HUES6 (cell line): ENCODE measurements around the gene CYP17A1.
"Not testable (repeated sequence)": the region's sequence is repeated elsewhere in the genome, so short reads cannot be mapped to it uniquely, and the experiment has no call there.

Experiments
- H3K27ac ChIP-seq: 2 replicates; pipeline ENCODE4 v1.7.0; 2013; ENCODE audit warnings: low read depth, mild to moderate bottlenecking, low read length, inconsistent platforms
- H3K27me3 ChIP-seq: 2 replicates; pipeline ENCODE4 v1.6.1; 2013; ENCODE audit warnings: low read length; ENCODE audit not compliant: control insufficient read depth, insufficient read depth
- H3K36me3 ChIP-seq: 2 replicates; pipeline ENCODE4 v1.6.1; 2013; ENCODE audit warnings: low read length; ENCODE audit not compliant: control insufficient read depth, insufficient read depth
- H3K4me1 ChIP-seq: 2 replicates; pipeline ENCODE4 v1.6.1; 2013; ENCODE audit warnings: low read length; ENCODE audit not compliant: control insufficient read depth, insufficient read depth
- H3K4me3 ChIP-seq: 2 replicates; pipeline ENCODE4 v1.5.1; 2013; ENCODE audit warnings: low read depth, low read length
- H3K9ac ChIP-seq: one replicate; pipeline ENCODE4 v1.6.1; 2013; ENCODE audit warnings: mild to moderate bottlenecking, low read length
- H3K9me3 ChIP-seq: 2 replicates; pipeline ENCODE4 v1.6.1; 2013; ENCODE audit warnings: low read depth, low read length; ENCODE audit not compliant: control insufficient read depth, insufficient read depth

CYP17A1 gene

DNA sequence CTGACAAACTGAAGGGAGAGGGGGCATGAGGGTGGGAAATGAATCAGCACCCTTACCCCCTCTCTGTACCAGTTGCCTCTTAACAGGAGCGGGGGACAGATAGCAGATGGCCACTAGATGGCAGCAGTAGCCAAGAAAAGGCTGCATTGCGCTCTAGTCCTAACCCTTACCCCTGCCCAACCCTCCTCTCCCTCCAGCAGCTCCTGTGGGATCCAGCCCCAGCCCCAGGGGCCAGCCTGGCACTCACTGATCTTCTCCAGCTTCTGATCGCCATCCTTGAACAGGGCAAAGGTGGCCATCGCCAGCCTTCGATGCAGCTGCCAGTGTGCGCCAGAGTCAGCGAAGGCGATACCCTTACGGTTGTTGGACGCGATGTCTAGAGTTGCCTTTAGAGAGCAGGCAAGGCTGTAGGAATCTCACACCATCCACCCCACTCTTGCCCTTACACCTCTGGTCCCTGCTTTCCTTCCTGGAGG is 2.2 kb downstream of the CYP17A1 start:
- Histone ChIP-seq H3K27me3 (no peaks in the 10 kb centered on the region), H3K4me3 (no peak overlapping the region), H3K4me1 (no peaks in the 10 kb centered on the region), H3K9me3 (peaks cover 14% of the 10 kb centered on the region), H3K36me3 (no peaks in the 10 kb centered on the region), H3K9ac (no peak overlapping the region), H3K27ac (no peak overlapping the region)

DNA sequence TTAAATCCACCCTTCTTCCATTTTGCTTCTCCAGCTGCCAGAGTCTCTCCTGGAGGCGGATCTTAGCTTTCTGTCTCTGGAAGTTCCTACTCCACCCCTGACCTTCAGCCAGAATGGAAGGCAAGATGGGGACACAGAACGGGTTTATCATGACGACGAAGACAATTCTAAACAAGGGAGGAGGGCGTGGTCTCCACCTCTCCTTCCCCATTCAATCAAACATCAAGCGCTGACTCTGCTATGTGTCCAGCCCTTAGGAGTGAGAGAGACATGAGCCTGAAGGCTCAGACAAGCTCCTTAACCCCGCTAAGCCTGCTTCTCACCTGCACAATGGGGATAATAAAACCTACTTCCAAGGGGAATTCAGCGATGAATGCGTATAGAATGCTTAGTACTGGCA is 3.1 kb downstream of the CYP17A1 start:
- H3K9ac ChIP-seq = no peak overlapping the region
- H3K27ac ChIP-seq = no peak overlapping the region
- H3K4me3 ChIP-seq = no peak overlapping the region
- H3K27me3 ChIP-seq = no peaks in the 10 kb centered on the region
- H3K4me1 ChIP-seq = no peaks in the 10 kb centered on the region
- peaks cover 12% of the 10 kb centered on the region for H3K9me3 ChIP-seq
- no peaks in the 10 kb centered on the region for H3K36me3 ChIP-seq

DNA sequence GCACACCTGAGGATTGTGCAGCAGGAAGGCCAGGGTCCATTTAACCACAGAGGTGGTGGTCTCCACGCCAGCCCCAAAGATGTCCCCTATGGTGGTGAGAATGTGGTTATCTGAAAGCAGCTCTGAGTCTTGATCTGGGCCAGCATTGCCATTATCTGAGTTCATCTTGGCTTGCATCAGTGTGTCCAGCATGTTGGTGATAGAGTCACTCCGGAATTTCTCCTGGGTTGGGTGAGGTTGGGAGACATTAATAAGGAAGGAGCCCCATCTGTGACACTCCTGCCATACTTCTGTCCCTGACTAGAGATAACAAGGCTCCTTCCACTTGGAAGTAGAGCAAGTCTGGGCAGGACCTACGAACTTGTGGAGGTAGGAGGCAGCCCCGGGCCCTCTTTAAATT is 4.2 kb downstream of the CYP17A1 start:
- H3K27ac ChIP-seq = no peak overlapping the region
- no peak overlapping the region for H3K9ac ChIP-seq
- no peaks in the 10 kb centered on the region for H3K36me3 ChIP-seq
- no peaks in the 10 kb centered on the region for H3K4me1 ChIP-seq
- peaks cover 9% of the 10 kb centered on the region for H3K9me3 ChIP-seq
- H3K4me3 ChIP-seq = no peak overlapping the region
- H3K27me3 ChIP-seq = no peaks in the 10 kb centered on the region

DNA sequence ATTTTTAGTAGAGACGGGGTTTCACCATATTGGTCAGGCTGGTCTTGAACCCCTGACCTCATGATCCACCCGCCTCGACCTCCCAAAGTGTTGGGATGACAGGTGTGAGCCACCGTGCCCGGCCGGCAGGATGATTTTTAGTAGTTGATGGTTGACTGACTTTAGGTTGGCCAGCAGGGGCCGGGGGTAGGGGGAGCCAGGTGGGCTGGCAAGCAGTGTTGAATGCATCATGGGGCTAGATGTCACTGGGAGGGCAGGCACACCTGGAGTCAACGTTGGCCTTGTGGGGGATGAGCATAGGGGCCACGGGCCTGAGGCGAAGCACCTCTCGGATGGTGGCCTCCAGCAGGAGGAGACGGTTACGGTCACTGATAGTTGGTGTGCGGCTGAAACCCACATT is 5.0 kb downstream of the CYP17A1 start:
- no peak overlapping the region for H3K27ac ChIP-seq

DNA sequence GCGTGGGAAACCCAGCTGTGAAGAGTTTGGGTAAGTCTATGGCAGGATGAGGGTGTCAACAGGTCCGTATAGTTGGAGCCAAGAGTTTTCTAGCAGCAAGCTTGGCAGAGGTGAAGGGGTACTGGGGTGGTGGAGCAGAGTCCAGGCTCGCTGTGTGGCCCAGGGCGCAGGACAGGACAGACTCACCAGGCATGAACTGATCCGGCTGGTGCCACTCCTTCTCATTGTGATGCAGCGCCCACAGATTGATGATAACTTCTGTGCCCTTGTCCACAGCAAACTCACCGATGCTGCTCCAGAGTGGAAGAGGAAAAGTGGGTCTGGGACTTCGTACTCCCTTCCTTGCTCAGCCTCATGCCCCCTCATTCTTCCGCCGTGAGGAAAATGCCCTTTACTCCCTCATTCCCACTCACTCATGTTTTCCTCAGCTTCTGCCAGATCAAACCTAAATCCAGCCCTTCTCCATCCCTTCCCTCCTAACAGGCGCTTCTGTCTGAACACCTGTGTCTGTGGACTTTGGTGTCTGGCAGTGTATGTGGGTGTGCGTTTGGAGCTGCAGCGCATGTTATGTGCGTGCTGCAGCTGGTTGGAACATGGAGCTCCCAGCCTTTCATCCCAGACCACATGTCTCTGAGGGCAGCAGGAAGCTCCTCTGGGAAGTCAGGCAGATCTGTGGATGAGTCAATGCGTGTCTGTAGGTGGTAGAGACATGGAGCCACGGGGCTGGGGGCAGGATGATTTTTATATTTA is 5.7 kb downstream of the CYP17A1 start:
- Histone ChIP-seq H3K4me1 (no peaks in the 10 kb centered on the region), H3K27me3 (no peaks in the 10 kb centered on the region), H3K9ac (no peak overlapping the region), H3K4me3 (no peak overlapping the region), H3K9me3 (no peaks in the 10 kb centered on the region), H3K36me3 (no peaks in the 10 kb centered on the region), H3K27ac (no peak overlapping the region)

More for the DNA sequence above, 5.0 kb downstream of the CYP17A1 start:
- Histone ChIP-seq H3K4me3 (no peak overlapping the region), H3K27me3 (no peaks in the 10 kb centered on the region), H3K9ac (no peak overlapping the region), H3K4me1 (no peaks in the 10 kb centered on the region), H3K36me3 (no peaks in the 10 kb centered on the region), H3K9me3 (peaks cover 2% of the 10 kb centered on the region; the same call in 1 of the 2 replicates)

DNA sequence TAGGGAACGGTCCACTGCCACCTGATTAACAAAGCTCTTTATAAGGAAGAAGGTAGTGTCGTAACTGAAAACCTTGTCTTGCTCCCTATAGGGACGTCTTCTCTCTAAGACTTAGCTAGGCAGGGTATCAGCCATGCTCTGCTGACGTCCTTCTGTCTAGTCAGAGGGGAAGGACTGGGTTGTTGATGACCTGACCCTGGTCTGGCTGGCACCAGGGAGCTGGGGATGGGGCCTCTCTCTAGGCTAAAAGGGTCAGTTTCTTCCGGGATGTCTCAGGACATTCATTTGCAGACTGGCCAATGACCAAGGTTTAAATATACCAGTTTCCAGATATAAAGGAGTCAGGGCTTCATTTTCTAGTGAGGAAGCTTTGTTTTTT is 9.6 kb downstream of the CYP17A1 start:
- no peak overlapping the region for H3K4me3 ChIP-seq
- H3K27ac ChIP-seq = no peak overlapping the region
- H3K36me3 ChIP-seq = no peaks in the 10 kb centered on the region
- no peaks in the 10 kb centered on the region for H3K4me1 ChIP-seq
- H3K27me3 ChIP-seq = no peaks in the 10 kb centered on the region
- H3K9ac ChIP-seq = no peak overlapping the region
- peaks cover 8% of the 10 kb centered on the region; the same call in 1 of the 2 replicates for H3K9me3 ChIP-seq

DNA sequence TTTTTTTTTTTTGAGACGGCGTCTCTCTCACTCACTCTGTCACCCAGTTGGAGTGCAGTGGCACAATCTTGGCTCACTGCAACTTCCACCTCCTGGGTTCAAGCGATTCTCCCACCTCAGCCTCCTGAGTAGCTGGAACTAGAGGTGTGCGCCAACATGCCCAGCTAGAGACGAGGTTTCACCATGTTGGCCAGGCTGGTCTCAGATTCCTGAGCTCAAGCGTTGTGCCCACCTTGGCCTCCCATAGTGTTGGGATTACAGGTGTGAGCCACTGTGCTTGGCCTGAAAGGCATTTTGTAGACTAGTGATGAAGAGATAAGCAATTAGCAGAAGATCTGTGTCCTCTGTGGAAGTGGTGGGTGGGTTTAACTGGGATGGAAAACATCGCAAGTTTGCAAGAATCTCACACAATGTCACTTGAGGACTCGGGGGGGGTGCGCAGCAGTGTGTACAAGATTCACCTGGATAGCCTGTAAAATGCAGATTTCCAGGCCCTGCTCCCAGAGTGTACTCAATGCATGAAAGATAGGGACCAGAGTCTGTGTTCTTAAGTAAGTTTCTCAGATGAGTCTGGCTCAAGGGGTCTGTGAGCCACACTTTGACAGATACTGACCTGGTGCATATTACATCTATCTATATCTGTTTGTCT is 10.9 kb downstream of the CYP17A1 start:
- Histone ChIP-seq H3K9ac (no peak overlapping the region), H3K27ac (no peak overlapping the region), H3K27me3 (no peaks in the 10 kb centered on the region), H3K4me3 (no peak overlapping the region), H3K9me3 (peaks cover 8% of the 10 kb centered on the region; the same call in 1 of the 2 replicates), H3K4me1 (no peaks in the 10 kb centered on the region), H3K36me3 (no peaks in the 10 kb centered on the region)

DNA sequence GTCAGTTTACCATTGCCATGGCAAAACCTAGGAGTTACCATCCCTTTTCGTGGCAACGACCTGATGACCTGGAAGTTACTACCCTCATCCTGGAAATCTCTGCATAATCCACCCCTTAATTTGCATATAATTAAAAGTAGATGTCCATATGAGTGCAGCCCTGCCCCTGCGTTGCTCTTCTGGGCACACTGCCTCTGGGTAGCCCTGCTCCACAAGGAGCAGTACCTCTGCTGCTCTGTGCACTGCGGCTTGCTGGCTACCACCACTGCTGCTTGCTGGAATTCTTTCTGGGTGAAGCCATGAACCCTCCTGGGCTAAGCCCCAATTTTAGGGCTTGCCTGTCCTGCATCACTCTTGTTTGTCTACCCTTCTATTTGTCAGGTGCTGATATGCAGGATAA is 12.5 kb downstream of the CYP17A1 start:
- no peak overlapping the region for H3K27ac ChIP-seq
- peaks cover 8% of the 10 kb centered on the region; the same call in 1 of the 2 replicates for H3K9me3 ChIP-seq
- no peaks in the 10 kb centered on the region for H3K36me3 ChIP-seq
- no peaks in the 10 kb centered on the region for H3K27me3 ChIP-seq
- H3K4me3 ChIP-seq = no peak overlapping the region
- H3K9ac ChIP-seq = no peak overlapping the region
- H3K4me1 ChIP-seq = no peaks in the 10 kb centered on the region

DNA sequence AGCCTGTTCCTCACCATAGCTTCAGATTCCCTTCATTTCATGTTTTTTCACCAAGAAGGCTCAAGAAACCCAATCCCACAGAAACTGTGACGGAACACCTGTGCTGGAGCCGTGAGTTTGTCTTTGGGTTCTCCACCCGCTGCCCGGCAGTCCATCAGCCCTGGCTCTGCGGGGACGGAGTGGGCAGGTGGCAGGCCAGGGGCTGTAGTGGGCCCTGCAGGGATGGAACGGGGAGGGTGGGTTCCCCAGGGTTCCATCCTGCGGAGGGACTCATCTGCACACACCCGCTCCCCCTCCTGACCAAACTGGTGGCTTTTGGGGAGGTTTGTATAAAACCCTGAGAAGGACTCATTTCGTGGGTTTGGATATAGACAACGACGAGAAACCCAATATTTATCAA is 15.0 kb downstream of the CYP17A1 start:
- Histone ChIP-seq H3K27ac (no peak overlapping the region), H3K9me3 (peaks cover 8% of the 10 kb centered on the region; the same call in 1 of the 2 replicates), H3K9ac (no peak overlapping the region), H3K27me3 (no peaks in the 10 kb centered on the region), H3K4me1 (no peaks in the 10 kb centered on the region), H3K36me3 (no peaks in the 10 kb centered on the region), H3K4me3 (no peak overlapping the region)

DNA sequence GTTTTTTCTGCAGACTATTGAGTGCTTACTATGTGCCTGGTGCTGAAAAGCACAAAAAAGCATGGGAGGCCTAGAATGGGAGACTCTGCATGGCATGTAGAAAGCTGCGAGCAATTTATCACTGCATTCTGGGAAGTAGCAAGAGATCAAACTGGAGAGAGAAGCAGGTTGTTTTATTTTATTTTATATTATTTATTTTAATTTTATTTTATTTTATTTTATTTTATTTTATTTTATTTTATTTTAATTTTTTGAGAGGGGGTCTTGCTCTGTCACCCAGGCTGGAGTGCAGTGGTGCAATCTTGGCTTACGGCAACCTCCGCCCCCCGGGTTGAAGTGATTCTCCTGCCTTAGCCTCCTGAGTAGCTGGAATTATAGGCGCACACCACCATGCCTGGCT is 17.2 kb downstream of the CYP17A1 start:
- H3K27ac ChIP-seq, H3K27me3 ChIP-seq: not testable (repeated sequence)

DNA sequence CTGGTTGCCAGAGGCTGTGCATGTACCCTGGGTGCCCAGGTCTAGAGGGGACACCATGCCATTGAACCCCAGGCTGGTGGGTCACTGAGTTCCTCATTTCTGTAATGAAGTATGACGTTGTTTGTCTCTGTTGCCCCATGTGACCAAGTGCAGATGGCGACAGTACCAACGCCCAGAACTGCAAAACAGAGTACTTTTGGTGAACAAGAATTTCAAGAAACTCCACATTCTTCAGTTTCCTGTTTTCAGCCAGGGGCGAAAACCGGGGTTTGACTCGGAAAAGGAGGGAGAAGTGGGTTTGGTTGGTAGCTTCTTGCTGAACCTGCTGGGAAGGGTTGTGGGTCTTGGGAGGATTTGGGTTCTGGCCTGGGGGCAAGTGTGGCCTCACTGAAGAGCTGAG is 18.2 kb downstream of the CYP17A1 start:
- Histone ChIP-seq H3K4me3 (no peak overlapping the region), H3K27ac (no peak overlapping the region), H3K27me3 (no peaks in the 10 kb centered on the region), H3K4me1 (peaks cover 20% of the 10 kb centered on the region), H3K9ac (no peak overlapping the region), H3K9me3 (no peaks in the 10 kb centered on the region), H3K36me3 (peaks cover 1% of the 10 kb centered on the region; the same call in 1 of the 2 replicates)

More for the DNA sequence above, 17.2 kb downstream of the CYP17A1 start:
- H3K4me3 ChIP-seq, H3K36me3 ChIP-seq, H3K9me3 ChIP-seq, H3K9ac ChIP-seq: not testable (repeated sequence)
- peaks cover 14% of the 10 kb centered on the region for H3K4me1 ChIP-seq
